Measurements from ENCODE around the gene SRBD1.

The SRBD1 gene

GRCh38 chr2:45595721-45596435, 15.2 kb downstream of the SRBD1 start:
- DNase-seq (ENCODE audit: low read depth): no peak

GRCh38 chr2:45591073-45591472, 20.0 kb downstream of the SRBD1 start:
- no peak for DNase-seq (ENCODE audit: low read depth)

- no peak for DNase-seq (ENCODE audit: low read depth)
These were observed 22.8 kb downstream of the SRBD1 start for GRCh38 chr2:45588158-45588829.

GRCh38 chr2:45586600-45586999, 24.5 kb downstream of the SRBD1 start:
- no peak for DNase-seq (ENCODE audit: low read depth)

GRCh38 chr2:45585267-45585861, 25.7 kb downstream of the SRBD1 start:
- no peak for DNase-seq (ENCODE audit: low read depth)

GRCh38 chr2:45583977-45584376, 27.1 kb downstream of the SRBD1 start:
- no peak for DNase-seq (ENCODE audit: low read depth)

GRCh38 chr2:45582522-45582921, 28.5 kb downstream of the SRBD1 start:
- no peak for DNase-seq (ENCODE audit: low read depth)

- DNase-seq (ENCODE audit: low read depth): no peak
These were observed 32.8 kb downstream of the SRBD1 start for GRCh38 chr2:45578056-45578843.

- DNase-seq (ENCODE audit: low read depth): no peak
These were observed 33.6 kb downstream of the SRBD1 start for GRCh38 chr2:45577441-45577840.

- DNase-seq (ENCODE audit: low read depth): no peak
These were observed 35.2 kb downstream of the SRBD1 start for GRCh38 chr2:45575881-45576280.

GRCh38 chr2:45572979-45573378, 38.1 kb downstream of the SRBD1 start:
- no peak for DNase-seq (ENCODE audit: low read depth)

GRCh38 chr2:45571940-45572339, 39.1 kb downstream of the SRBD1 start:
- no peak for DNase-seq (ENCODE audit: low read depth)

- no peak for DNase-seq (ENCODE audit: low read depth)
These were observed 40.3 kb downstream of the SRBD1 start for GRCh38 chr2:45570671-45571334.

- no peak for DNase-seq (ENCODE audit: low read depth)
These were observed 42.1 kb downstream of the SRBD1 start for GRCh38 chr2:45568935-45569334.

GRCh38 chr2:45567974-45568789, 42.9 kb downstream of the SRBD1 start:
- no peak for DNase-seq (ENCODE audit: low read depth)

GRCh38 chr2:45567288-45567963, 43.6 kb downstream of the SRBD1 start:
- DNase-seq (ENCODE audit: low read depth): no peak

GRCh38 chr2:45559436-45559835, 51.6 kb downstream of the SRBD1 start:
- no peak for DNase-seq (ENCODE audit: low read depth)

GRCh38 chr2:45554742-45555140, 56.3 kb downstream of the SRBD1 start:
- DNase-seq (ENCODE audit: low read depth): no peak

- no peak for DNase-seq (ENCODE audit: low read depth)
These were observed 56.9 kb downstream of the SRBD1 start for GRCh38 chr2:45554073-45554741.

GRCh38 chr2:45551862-45552261, 59.2 kb downstream of the SRBD1 start:
- DNase-seq (ENCODE audit: low read depth): no peak
